ENCODE results near the gene SLAMF9. TPM values are rescaled to one million over a fixed set of nuclear protein-coding genes. Genes with fewer than 3 reads are reported as not detected.

The SLAMF9 gene
- total RNA-seq, 1 experiment from 2014 or later, result not detected

- Histone ChIP-seq H3K9me3 (ENCODE audit: control insufficient read depth, low read depth, low read length) (no peaks in the 10 kb centered on the region), H2BK15ac (ENCODE audit: low read depth, low read length) (no peak overlapping the region), H3K4me2 (ENCODE audit: insufficient read depth, insufficient read length, low read length) (no peak overlapping the region), H4K8ac (replicated peaks; ENCODE audit: insufficient read length, low read depth, low read length) (no peak overlapping the region), H3K4ac (ENCODE audit: low read depth, low read length) (no peak overlapping the region), H2BK12ac (ENCODE audit: insufficient read length, low read depth, low read length) (no peak overlapping the region), H3K14ac (ENCODE audit: insufficient read depth, low read length) (no peak overlapping the region), H3K56ac (ENCODE audit: insufficient read length, low read depth, low read length) (no peak overlapping the region), H3K4me1 (ENCODE audit: insufficient read depth, low read length) (no peaks in the 10 kb centered on the region; the same call in 1 of the 2 replicates), H3K23me2 (ENCODE audit: insufficient read length, low read depth, low read length, poor library complexity, severe bottlenecking) (peaks cover 17% of the 10 kb centered on the region), H3K27ac (ENCODE audit: insufficient read length, low read depth, low read length) (no peak overlapping the region), H2BK5ac (ENCODE audit: insufficient read length, low read length) (no peak overlapping the region), H4K91ac (ENCODE audit: insufficient read length, low read depth, low read length) (no peak overlapping the region), H3K27me3 (ENCODE audit: insufficient read depth, low read length) (no peaks in the 10 kb centered on the region), H3K79me1 (ENCODE audit: insufficient read depth, low read depth, low read length, poor library complexity, severe bottlenecking) (no peaks in the 10 kb centered on the region), H3K79me2 (ENCODE audit: insufficient read depth, low read length) (no peaks in the 10 kb centered on the region), H4K20me1 (ENCODE audit: control insufficient read depth, insufficient read depth, insufficient read length) (no peaks in the 10 kb centered on the region), H3K23ac (ENCODE audit: insufficient read length, low read depth, low read length) (no peak overlapping the region), H2BK120ac (ENCODE audit: low read depth, low read length, poor library complexity, severe bottlenecking) (no peak overlapping the region), H2AK5ac (ENCODE audit: insufficient read length, low read length) (no peak overlapping the region), H2AFZ (ENCODE audit: low read length) (no peak overlapping the region), H3K9ac (ENCODE audit: extremely low read depth, insufficient read length, low read length) (no peak overlapping the region), H2BK20ac (ENCODE audit: low read depth, low read length, poor library complexity, severe bottlenecking) (no peak overlapping the region), H4K5ac (ENCODE audit: insufficient read length, low read depth, low read length) (no peak overlapping the region), H3T11ph (ENCODE audit: low read length) (no peak overlapping the region), H3K18ac (ENCODE audit: insufficient read length, low read depth, low read length) (no peak overlapping the region)
- Mint-ChIP-seq H3K9me3 (no peaks in the 10 kb centered on the region; a peak in 1 of 5 replicates), H3K36me3 (ENCODE audit: insufficient read depth in 1 of 3, low read depth in 3 of 3) (peaks cover 0 to 35% (median 20%) of the 10 kb centered on the region in 3 experiments; a peak in 5 of 7 replicates), H3K4me1 (peaks cover 42 to 45% of the 10 kb centered on the region in 2 experiments), H3K27me3 (ENCODE audit: low read depth) (peaks cover 12% of the 10 kb centered on the region), H3K4me3 (no peak overlapping the region), H3K27ac (peak overlapping the region in 1 of 3 experiments; percentile 50; a peak in 1 of 7 replicates)
- TF ChIP-seq CTCF (conservative IDR thresholded peaks at IDR 0.05), result no peak
- no peak for DNase-seq
- no CpG with 5 or more reads among the region's 1 CpG for WGBS (ENCODE audit: extremely low coverage, insufficient read length, low lambda C conversion rate)
These were observed 32.8 kb downstream of the SLAMF9 start for GRCh38 chr1:159921251-159921650.

All from H9 (cell line).